T-cell (primary cell): ENCODE data around the gene EIF5AL1. TPM values are rescaled to one million over a fixed set of nuclear protein-coding genes. Genes with fewer than 3 reads are reported as not detected.
"Not testable (repeated sequence)": the region's sequence is repeated elsewhere in the genome, so short reads cannot be mapped to it uniquely, and the experiment has no call there.

ENCODE experiments used
- ATAC-seq, 4 experiments: fragments of 200-7000 bp in 3 of 4; fragments of 150-1000 bp in 1 of 4; cut with Tn5 transposase; replicated peaks in 1 of 4; 1 replicate in 3 of 4; 2 replicates in 1 of 4; pipeline ENCODE4 v1.10.0; 2021; ENCODE audit warnings: moderate library complexity in 3 of 4, mild to moderate bottlenecking in 2 of 4, moderate number of reproducible peaks in 1 of 4
- CTCF ChIA-PET, 2 donors: fragments of 300-600 bp; sonication (Branson Sonifier 250); formaldehyde crosslinking; loops; one replicate each; lab custom pipeline; 2022; ENCODE audit warnings: antibody characterized with exemption in 2 of 2; lab: Charles Lee
- POLR2A ChIA-PET, 2 donors: fragments of 300-600 bp; sonication (Branson Sonifier 250); formaldehyde crosslinking; loops; one replicate each; lab custom pipeline; 2022; ENCODE audit warnings: antibody characterized with exemption in 2 of 2; lab: Charles Lee
- DNase-seq, 35 experiments: peaks; one replicate each; pipeline versions ENCODE4 v3.0.0 to v3.0.0-alpha.2; 2013 to 2023
- H3K27ac ChIP-seq: one replicate; pipeline ENCODE4 v1.5.1; 2013; ENCODE audit warnings: low read length
- H3K27me3 ChIP-seq, 2 experiments: replicated peaks in 1 of 2; 1 replicate in 1 of 2; 2 replicates in 1 of 2; pipeline versions ENCODE4 v1.6.1 to v1.7.0; 2013; ENCODE audit warnings: low read length in 1 of 2, mixed read lengths in 1 of 2; ENCODE audit not compliant: control insufficient read depth in 2 of 2, insufficient read depth in 2 of 2; ENCODE audit errors: extremely low read depth in 1 of 2
- H3K36me3 ChIP-seq, 2 donors: 1 replicate in 1 of 2; 2 replicates in 1 of 2; pipeline versions ENCODE4 v1.6.1 to v1.7.0; 2013; ENCODE audit warnings: low read length in 1 of 2; ENCODE audit not compliant: control insufficient read depth in 2 of 2, insufficient read depth in 1 of 2; ENCODE audit errors: extremely low read depth in 1 of 2
- H3K4me1 ChIP-seq, 2 experiments: 1 replicate in 1 of 2; 2 replicates in 1 of 2; pipeline versions ENCODE4 v1.6.1 to v1.7.0; 2013; ENCODE audit warnings: low read length in 2 of 2, mixed read lengths in 1 of 2; ENCODE audit not compliant: insufficient read depth in 2 of 2, control insufficient read depth in 1 of 2; ENCODE audit errors: extremely low read depth in 1 of 2
- H3K4me3 ChIP-seq, 2 donors: 1 replicate in 1 of 2; 2 replicates in 1 of 2; pipeline versions ENCODE4 v1.5.1 to v1.7.0; 2013; ENCODE audit warnings: mild to moderate bottlenecking in 2 of 2, low read length in 1 of 2, moderate library complexity in 1 of 2; ENCODE audit not compliant: control insufficient read depth in 1 of 2; ENCODE audit errors: extremely low read depth in 1 of 2
- H3K9me3 ChIP-seq: 2 replicates; pipeline ENCODE4 v1.7.0; 2013
- H3K27ac Mint-ChIP-seq, 2 donors: one replicate each; pipeline ENCODE4 v1.8.0; 2020 to 2021; ENCODE audit warnings: mild to moderate bottlenecking in 2 of 2, mixed read lengths in 2 of 2
- H3K27me3 Mint-ChIP-seq, 2 donors: one replicate each; pipeline ENCODE4 v1.8.0; 2021 to 2022; ENCODE audit warnings: mixed read lengths in 2 of 2
- H3K36me3 Mint-ChIP-seq: one replicate; pipeline ENCODE4 v1.8.0; 2021; ENCODE audit warnings: mixed read lengths
- H3K4me1 Mint-ChIP-seq, 3 donors: one replicate each; pipeline ENCODE4 v1.8.0; 2020 to 2022; ENCODE audit warnings: mixed read lengths in 3 of 3, mild to moderate bottlenecking in 1 of 3
- H3K4me3 Mint-ChIP-seq, 3 donors: one replicate each; pipeline ENCODE4 v1.8.0; 2020 to 2022; ENCODE audit warnings: mild to moderate bottlenecking in 3 of 3, mixed read lengths in 3 of 3, moderate library complexity in 3 of 3
- H3K9me3 Mint-ChIP-seq, 3 donors: one replicate each; pipeline ENCODE4 v1.8.0; 2020 to 2022; ENCODE audit warnings: mixed read lengths in 3 of 3
- WGBS: methylation state at CpG from one replicate; pipeline ENCODE4 v1.1.5; 2013; ENCODE audit warnings: missing lambda C conversion rate; ENCODE audit not compliant: insufficient coverage; 5-methylcytosine and 5-hydroxymethylcytosine counted together
- total RNA-seq, 35 experiments: library from RNA in 6 of 35; stranded (reverse) in 6 of 35; fragments of 120-200 nt in 1 of 35; gene quantifications; one replicate each; pipeline versions ENCODE4 v1.2.1 to v1.2.4 and lab custom pipeline; 2013 to 2026

EIF5AL1 gene
- total RNA-seq, 5 donors from 2014 or later (not counting 1 experiment from before 2014, with no cell fraction given): 0.10 to 0.28 (median 0.19) TPM; not detected in 2

- H3K36me3 Mint-ChIP-seq, ATAC-seq, H3K27me3 ChIP-seq, H3K27ac ChIP-seq, H3K4me1 ChIP-seq, DNase-seq, H3K4me3 ChIP-seq, H3K27me3 Mint-ChIP-seq, CTCF ChIA-PET, H3K9me3 ChIP-seq, POLR2A ChIA-PET, H3K4me3 Mint-ChIP-seq, H3K9me3 Mint-ChIP-seq, H3K36me3 ChIP-seq: not testable (repeated sequence)
- Mint-ChIP-seq H3K4me1 (peaks cover 21 to 36% (median 26%) of the 10 kb centered on the region in 3 donors), H3K27ac (peak overlapping the region in 1 of 2 donors; percentile 41)
- no CpG with 5 or more reads among the region's 3 CpGs for WGBS
Observed at GRCh38 chr10:79544408-79544807, 32.1 kb downstream of the EIF5AL1 start.

GRCh38 chr10:79544926-79545659 is 32.8 kb downstream of the EIF5AL1 start:
- CTCF ChIA-PET, POLR2A ChIA-PET, H3K27ac Mint-ChIP-seq, H3K27me3 Mint-ChIP-seq, DNase-seq, H3K4me3 Mint-ChIP-seq, H3K36me3 Mint-ChIP-seq, H3K9me3 ChIP-seq, H3K4me3 ChIP-seq, H3K27me3 ChIP-seq, H3K4me1 ChIP-seq, ATAC-seq, H3K9me3 Mint-ChIP-seq, H3K36me3 ChIP-seq, H3K27ac ChIP-seq: not testable (repeated sequence)
- 75% methylated on average over 1 of the region's 3 CpGs for WGBS
- H3K4me1 Mint-ChIP-seq: peaks cover 21 to 36% (median 26%) of the 10 kb centered on the region in 3 donors

DNA sequence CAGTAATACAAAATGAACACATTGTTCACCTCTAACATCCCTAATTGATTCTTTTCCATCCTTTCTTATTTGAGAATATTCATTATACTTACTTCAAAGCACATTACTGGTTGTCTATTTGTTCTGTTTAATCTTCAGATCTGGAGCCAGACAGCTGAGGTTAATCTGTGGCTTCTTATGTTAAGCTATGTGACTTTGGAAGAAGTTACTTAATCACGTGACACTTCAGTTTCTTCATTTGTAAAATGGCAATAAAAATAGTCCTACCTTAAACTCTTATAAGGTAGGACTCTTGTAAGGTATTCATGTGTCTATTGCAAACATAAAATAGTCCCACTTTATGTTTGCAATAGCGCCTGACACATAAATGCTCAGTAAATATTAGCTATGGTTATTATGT is 34.8 kb downstream of the EIF5AL1 start:
- peak in 1 of 4 experiments; percentile 36 for ATAC-seq
- CTCF ChIA-PET, H3K27me3 Mint-ChIP-seq, H3K4me1 ChIP-seq, H3K36me3 ChIP-seq, DNase-seq, POLR2A ChIA-PET, H3K36me3 Mint-ChIP-seq, H3K27ac ChIP-seq, H3K27me3 ChIP-seq, H3K9me3 Mint-ChIP-seq, H3K4me3 ChIP-seq, H3K9me3 ChIP-seq: not testable (repeated sequence)
- peaks cover 21 to 34% (median 26%) of the 10 kb centered on the region in 3 donors for H3K4me1 Mint-ChIP-seq
- no CpG with 5 or more reads among the region's 2 CpGs for WGBS
- peak overlapping the region in 1 of 3 donors; percentile 61 for H3K4me3 Mint-ChIP-seq
- peak overlapping the region in 1 of 2 donors; percentile 74 for H3K27ac Mint-ChIP-seq

- WGBS: 26% methylated on average over 2 of the region's 3 CpGs
- Mint-ChIP-seq H3K27ac (peak overlapping the region; percentile 1 to 75), H3K27me3 (no peaks in the 10 kb centered on the region), H3K36me3 (no peaks in the 10 kb centered on the region), H3K9me3 (peaks cover 0 to 5% (median 2%) of the 10 kb centered on the region in 3 donors), H3K4me1 (peaks cover 19 to 30% (median 25%) of the 10 kb centered on the region in 3 donors), H3K4me3 (peak overlapping the region in 2 of 3 donors; percentile 11 to 61)
- no peak overlapping the region for H3K27ac ChIP-seq
- ChIA-PET POLR2A (no interaction called here), CTCF (no interaction called here)
- peak in 2 of 4 experiments; percentile 29 to 59 for ATAC-seq
- H3K9me3 ChIP-seq: no peaks in the 10 kb centered on the region
- peaks cover 0 to 7% of the 10 kb centered on the region in 2 experiments for H3K27me3 ChIP-seq
- H3K4me1 ChIP-seq: peaks cover 6 to 9% of the 10 kb centered on the region in 2 experiments
- H3K4me3 ChIP-seq: no peak overlapping the region
- no peaks in the 10 kb centered on the region for H3K36me3 ChIP-seq
- DNase-seq: no peak
Observed at GRCh38 chr10:79547973-79548372, 35.6 kb downstream of the EIF5AL1 start.

GRCh38 chr10:79552143-79552542 is 39.8 kb downstream of the EIF5AL1 start:
- Histone ChIP-seq H3K27ac (no peak overlapping the region), H3K4me1 (peaks cover 6 to 9% of the 10 kb centered on the region in 2 experiments), H3K4me3 (no peak overlapping the region), H3K27me3 (peaks cover 0 to 9% of the 10 kb centered on the region in 2 experiments), H3K36me3 (no peaks in the 10 kb centered on the region), H3K9me3 (no peaks in the 10 kb centered on the region)
- no peaks in the 10 kb centered on the region for H3K27me3 Mint-ChIP-seq
- no peaks in the 10 kb centered on the region for H3K9me3 Mint-ChIP-seq
- no peak overlapping the region for H3K4me3 Mint-ChIP-seq
- CTCF ChIA-PET: interaction anchor here in 1 of 2 donors (0.8 kb wide), 1 partner anchor 10 kb away, joined by 3 read pairs; no protein-coding TSS in a partner anchor
- DNase-seq (no peak), ATAC-seq (no peak)
- WGBS: 85% methylated on average over 2 of the region's 2 CpGs
- POLR2A ChIA-PET: no interaction called here
- H3K4me1 Mint-ChIP-seq: peaks cover 13 to 25% (median 17%) of the 10 kb centered on the region in 3 donors
- H3K27ac Mint-ChIP-seq: no peak overlapping the region
- H3K36me3 Mint-ChIP-seq: no peaks in the 10 kb centered on the region

- DNase-seq: no peak
- Mint-ChIP-seq H3K4me1 (peaks cover 0 to 9% (median 3%) of the 10 kb centered on the region in 3 donors), H3K27ac (no peak overlapping the region), H3K27me3 (no peaks in the 10 kb centered on the region), H3K4me3 (no peak overlapping the region), H3K9me3 (no peaks in the 10 kb centered on the region), H3K36me3 (no peaks in the 10 kb centered on the region)
- CTCF ChIA-PET: no interaction called here
- no peak overlapping the region for H3K27ac ChIP-seq
- H3K36me3 ChIP-seq: no peaks in the 10 kb centered on the region
- ATAC-seq: no peak
- H3K27me3 ChIP-seq: peaks cover 0 to 9% of the 10 kb centered on the region in 2 experiments
- no peaks in the 10 kb centered on the region for H3K9me3 ChIP-seq
- no peak overlapping the region for H3K4me3 ChIP-seq
- POLR2A ChIA-PET: no interaction called here
- 87% methylated on average over 5 of the region's 11 CpGs for WGBS
- no peaks in the 10 kb centered on the region for H3K4me1 ChIP-seq
Observed at GRCh38 chr10:79555354-79556309, 43.3 kb downstream of the EIF5AL1 start.
